Pancreas (tissue), 10 donors: ENCODE measurements around the gene ATP8B3. TPM values are rescaled to one million over a fixed set of nuclear protein-coding genes. Genes with fewer than 3 reads are reported as not detected.
A peak's percentile ranks its signal among the peaks of the same experiment; 100 is the strongest.

ENCODE experiments used
- ATAC-seq, 4 donors: fragments of 200-7000 bp; cut with Tn5 transposase; one replicate each; pipeline versions ENCODE4 v1.8.0 to v1.9.1; 2020; ENCODE audit warnings: mild to moderate bottlenecking in 4 of 4, moderate library complexity in 4 of 4
- DNase-seq, 6 donors: peaks; one replicate each; pipeline ENCODE4 v3.0.0-alpha.2; 2020
- FAIRE-seq: peaks from 2 replicates; lab custom pipeline; 2012; peaks lifted over from hg19 to GRCh38; lab: Jason Lieb, UNC
- H3K27ac ChIP-seq, 4 donors: fragments of 200-600 bp; sonication (generic); 1 replicate in 3 of 4; 2 replicates in 1 of 4; pipeline versions ENCODE4 v1.5.0 to v1.8.0; 2020
- H3K27me3 ChIP-seq, 4 donors: fragments of 200-600 bp; one replicate each; pipeline ENCODE4 v1.8.0; 2021
- H3K36me3 ChIP-seq, 3 donors: fragments of 200-600 bp; sonication (generic) in 1 of 3; one replicate each; pipeline versions ENCODE4 v1.5.0 to v1.8.0; 2020 to 2021
- H3K4me1 ChIP-seq, 3 donors: fragments of 200-600 bp; one replicate each; pipeline ENCODE4 v1.8.0; 2021
- H3K4me3 ChIP-seq, 4 donors: fragments of 200-600 bp; sonication (generic) in 2 of 4; one replicate each; pipeline versions ENCODE4 v1.5.0 to v1.8.0; 2020 to 2021
- H3K9me3 ChIP-seq, 4 donors: fragments of 200-600 bp; one replicate each; pipeline ENCODE4 v1.8.0; 2021
- WGBS, 2 donors: extraction: QIAGEN DNeasy Blood & Tissue Kit; methylation state at CpG; one replicate each; pipeline ENCODE4 v1.1.7; 2013; 5-methylcytosine and 5-hydroxymethylcytosine counted together
- intact Hi-C, 3 donors: fragments of 100-400 bp; cut with DNase I; formaldehyde crosslinking; loops; one replicate each; pipeline versions ENCODE4 v1.11.1 to v1.14.2; 2022
- polyA plus RNA-seq, 2 donors: library from polyadenylated mRNA; stranded (reverse); fragments of 200-250 nt; gene quantifications; one replicate each; pipeline ENCODE4 v1.2.3, GENCODE V29; 2013
- total RNA-seq, 6 donors: library from RNA; stranded (reverse); fragmentation: NEBNext Ultra II Directional in 4 of 6; extraction: Animal tissue kit (Norgen Biotek cat#: 25700) in 4 of 6; gene quantifications; one replicate each; pipeline versions ENCODE4 v1.2.1 to v1.2.4, GENCODE V29; 2021 to 2023
- TF ChIP-seq, protein P1 (sequence below), 4 donors: fragments of 200-600 bp; sonication (generic) in 3 of 4; IDR thresholded peaks; one replicate each; pipeline versions ENCODE4 v1.5.0 to v1.8.0; 2021; ENCODE audit warnings: antibody characterized with exemption in 4 of 4
- donor health status: healthy with polysubstance abuse.
- donor health status: DM: no; HTN: no; CAD: no; lungs with moderate emphysema.
- donor health status: DM: no; HTN: no; CAD: no.
- donor health status: control.
- donor health status: control.
- donor health status: Bipolar disorder and iron deficiency.
- donor health status: DM: yes; HTN: yes; CAD: no.
- donor health status: DM: no; HTN: no; CAD: no.
- donor health status: DM: no; HTN: no; CAD: no.
- donor health status: DM: yes; HTN: yes; CAD: no.

Gene ATP8B3
- total and polyA plus RNA-seq, 8 donors: 0.32 to 1.1 (median 0.54) TPM

DNA sequence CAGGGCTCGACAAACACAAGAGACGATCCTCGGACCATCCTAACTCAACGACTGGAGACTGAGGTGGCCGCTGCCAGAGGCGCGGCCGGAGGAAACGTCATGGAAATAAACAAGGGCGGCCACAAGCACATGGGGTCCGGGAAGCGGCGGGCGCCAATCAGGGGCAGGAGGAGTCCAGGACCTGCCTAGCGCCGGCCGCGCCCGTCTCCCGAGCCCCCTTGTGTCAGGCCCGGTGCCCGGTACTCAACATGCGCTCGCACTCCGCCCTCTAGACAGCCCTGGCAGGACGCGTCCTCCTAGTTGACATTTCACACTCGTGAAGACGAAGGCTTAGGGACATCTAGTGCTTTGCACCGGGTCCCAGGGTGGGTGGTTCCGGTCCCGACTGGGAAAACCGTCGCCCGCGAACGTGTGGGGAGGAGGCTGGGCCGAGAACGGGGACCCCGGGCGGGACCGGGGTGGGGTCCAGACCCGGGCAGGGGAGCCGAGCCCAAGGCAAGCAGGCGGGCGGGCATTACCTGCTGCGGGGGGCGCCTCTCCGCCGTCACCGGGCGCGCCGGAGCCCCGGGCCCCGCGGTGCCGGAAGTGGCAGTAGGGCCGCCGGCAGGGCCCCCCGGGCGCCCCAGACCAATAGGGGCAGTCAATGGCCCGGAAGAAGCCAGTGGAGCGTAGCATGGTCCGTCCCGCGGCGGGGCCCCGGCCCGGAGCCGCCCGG is 35.8 kb upstream of the ATP8B3 start:
- no peaks in the 10 kb centered on the region for H3K27me3 ChIP-seq
- H3K27ac ChIP-seq: peak overlapping the region; percentile 98 to 100 (median 100)
- H3K36me3 ChIP-seq: no peaks in the 10 kb centered on the region
- peaks cover 17 to 23% (median 19%) of the 10 kb centered on the region in 3 donors for H3K4me1 ChIP-seq
- intact Hi-C loops: no loop called here
- no peak for FAIRE-seq
- no peaks in the 10 kb centered on the region for H3K9me3 ChIP-seq
- peak overlapping the region; percentile 93 to 100 (median 99) for H3K4me3 ChIP-seq
- ATAC-seq: peak in 1 of 4 donors; percentile 10
- WGBS, 2 donors: 1% methylated on average over 50 to 72 of the region's 72 CpGs
- peak in 2 of 6 donors; percentile 56 to 82 for DNase-seq
- TF ChIP-seq, protein P1, sequence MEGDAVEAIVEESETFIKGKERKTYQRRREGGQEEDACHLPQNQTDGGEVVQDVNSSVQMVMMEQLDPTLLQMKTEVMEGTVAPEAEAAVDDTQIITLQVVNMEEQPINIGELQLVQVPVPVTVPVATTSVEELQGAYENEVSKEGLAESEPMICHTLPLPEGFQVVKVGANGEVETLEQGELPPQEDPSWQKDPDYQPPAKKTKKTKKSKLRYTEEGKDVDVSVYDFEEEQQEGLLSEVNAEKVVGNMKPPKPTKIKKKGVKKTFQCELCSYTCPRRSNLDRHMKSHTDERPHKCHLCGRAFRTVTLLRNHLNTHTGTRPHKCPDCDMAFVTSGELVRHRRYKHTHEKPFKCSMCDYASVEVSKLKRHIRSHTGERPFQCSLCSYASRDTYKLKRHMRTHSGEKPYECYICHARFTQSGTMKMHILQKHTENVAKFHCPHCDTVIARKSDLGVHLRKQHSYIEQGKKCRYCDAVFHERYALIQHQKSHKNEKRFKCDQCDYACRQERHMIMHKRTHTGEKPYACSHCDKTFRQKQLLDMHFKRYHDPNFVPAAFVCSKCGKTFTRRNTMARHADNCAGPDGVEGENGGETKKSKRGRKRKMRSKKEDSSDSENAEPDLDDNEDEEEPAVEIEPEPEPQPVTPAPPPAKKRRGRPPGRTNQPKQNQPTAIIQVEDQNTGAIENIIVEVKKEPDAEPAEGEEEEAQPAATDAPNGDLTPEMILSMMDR (IDR thresholded peaks at IDR 0.05): no peak

DNA sequence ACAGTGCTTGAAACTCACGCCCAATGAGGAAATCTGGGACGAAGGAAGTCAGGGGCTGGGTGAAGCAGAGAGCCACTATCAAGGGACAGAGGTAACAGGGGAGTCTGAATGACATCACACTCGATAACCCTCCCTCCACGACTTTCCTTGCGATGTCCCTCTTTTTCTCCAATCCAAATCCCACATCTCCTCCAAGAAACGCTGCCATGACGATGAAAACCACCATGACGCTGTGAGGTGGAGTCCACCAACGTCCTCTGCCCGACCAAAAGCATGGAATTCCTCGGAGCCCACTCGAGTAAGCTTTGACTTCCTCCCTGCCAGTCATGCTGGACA is 35.2 kb upstream of the ATP8B3 start:
- H3K27me3 ChIP-seq: no peaks in the 10 kb centered on the region
- ATAC-seq (no peak), DNase-seq (no peak), FAIRE-seq (no peak)
- H3K4me1 ChIP-seq: peaks cover 17 to 23% (median 19%) of the 10 kb centered on the region in 3 donors
- H3K27ac ChIP-seq: no peak overlapping the region
- TF ChIP-seq, protein P1 (IDR thresholded peaks at IDR 0.05): no peak
- intact Hi-C loops: no loop called here
- WGBS, 2 donors: 2 to 4% methylated on average over 12 of the region's 12 CpGs
- H3K36me3 ChIP-seq: no peaks in the 10 kb centered on the region
- H3K4me3 ChIP-seq: peak overlapping the region; percentile 93 to 100 (median 99)
- H3K9me3 ChIP-seq: no peaks in the 10 kb centered on the region

DNA sequence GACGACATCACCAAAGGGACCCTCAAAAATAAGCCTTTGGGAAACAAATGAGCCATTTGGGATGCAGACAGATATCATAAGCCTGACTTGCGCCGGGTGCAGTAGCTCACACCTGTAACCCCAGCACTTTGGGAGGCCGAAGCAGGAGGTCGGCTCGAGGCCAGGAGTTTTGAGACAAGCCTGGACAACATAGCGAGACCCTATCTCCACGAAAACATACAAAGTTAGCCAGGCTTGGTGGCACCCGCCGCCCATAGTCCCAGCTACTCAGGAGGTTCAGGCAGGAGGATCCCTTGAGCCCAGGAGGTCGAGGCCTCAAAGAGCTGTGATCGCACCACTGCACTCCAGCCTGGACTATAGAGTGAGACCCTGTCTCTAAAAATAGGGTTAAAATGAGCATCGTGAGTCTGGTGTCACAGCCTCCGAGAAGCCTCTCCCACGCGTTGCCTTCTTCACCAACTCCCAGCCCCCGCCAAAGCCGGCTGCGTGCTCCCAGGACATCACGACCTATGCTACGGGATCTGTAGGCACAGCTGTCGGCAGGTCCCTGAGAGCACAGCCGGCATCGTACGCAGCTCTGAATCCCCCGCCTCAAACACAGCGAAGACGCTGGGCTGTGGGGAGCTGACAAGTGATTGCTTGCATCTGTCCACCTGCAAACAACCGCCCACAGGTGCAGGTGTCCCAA is 34.6 kb upstream of the ATP8B3 start:
- 42 to 46% methylated on average over 29 of the region's 29 CpGs for WGBS, 2 donors
- ATAC-seq (no peak), DNase-seq (peak in 2 of 6 donors; percentile 28 to 66), FAIRE-seq (no peak)
- no peak overlapping the region for H3K27ac ChIP-seq
- peaks cover 17 to 23% (median 19%) of the 10 kb centered on the region in 3 donors for H3K4me1 ChIP-seq
- no peaks in the 10 kb centered on the region for H3K27me3 ChIP-seq
- peak overlapping the region in 3 of 4 donors; percentile 98 to 100 (median 100) for H3K4me3 ChIP-seq
- no peaks in the 10 kb centered on the region for H3K36me3 ChIP-seq
- intact Hi-C loops: no loop called here
- no peaks in the 10 kb centered on the region for H3K9me3 ChIP-seq
- TF ChIP-seq, protein P1 (IDR thresholded peaks at IDR 0.05): no peak

DNA sequence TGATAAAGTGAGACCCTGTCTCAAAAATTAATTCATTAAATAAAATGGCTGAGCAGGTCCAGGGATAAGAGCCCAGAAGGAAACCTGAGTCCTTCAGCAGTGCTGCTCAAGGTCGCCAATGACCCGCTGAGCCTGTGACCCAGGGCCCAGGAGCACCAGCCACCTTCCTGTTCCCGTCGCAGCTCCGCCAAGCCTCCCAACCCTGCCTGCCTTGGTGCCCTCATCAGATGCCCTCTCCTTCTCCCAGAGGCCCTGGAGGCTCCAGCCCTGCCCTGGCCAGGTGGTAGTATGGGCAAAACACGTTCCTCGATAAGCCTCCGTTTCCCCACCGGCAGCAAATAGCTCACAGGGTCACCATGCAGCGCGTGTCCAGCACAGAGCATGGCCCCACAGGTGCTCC is 33.6 kb upstream of the ATP8B3 start:
- TF ChIP-seq, protein P1 (IDR thresholded peaks at IDR 0.05): no peak
- Histone ChIP-seq H3K4me1 (peaks cover 17 to 23% (median 19%) of the 10 kb centered on the region in 3 donors), H3K27me3 (no peaks in the 10 kb centered on the region), H3K4me3 (no peak overlapping the region), H3K36me3 (no peaks in the 10 kb centered on the region), H3K27ac (no peak overlapping the region), H3K9me3 (no peaks in the 10 kb centered on the region)
- ATAC-seq: no peak
- no peak for FAIRE-seq
- 61 to 65% methylated on average over 11 of the region's 11 CpGs for WGBS, 2 donors
- intact Hi-C loops: no loop called here
- DNase-seq: peak in 1 of 6 donors; percentile 59
